ENCODE data around the gene KCTD16. TPM values are rescaled to one million over a fixed set of nuclear protein-coding genes. Genes with fewer than 3 reads are reported as not detected.

The KCTD16 gene
- total and polyA plus RNA-seq, 8 donors = 0.57 to 6.6 (median 3.2) TPM

- Histone ChIP-seq H3K9me3 (no peaks in the 10 kb centered on the region), H3K36me3 (no peaks in the 10 kb centered on the region), H3K4me1 (peaks cover 0 to 4% (median 1%) of the 10 kb centered on the region in 3 donors), H3K4me3 (no peak overlapping the region), H3K27me3 (no peaks in the 10 kb centered on the region), H3K27ac (no peak overlapping the region)
- no peak for ATAC-seq
- intact Hi-C loops (cut with DNase I) = no loop called here
- FAIRE-seq = no peak
- 66 to 84% methylated on average over 2 of the region's 2 CpGs for WGBS, 2 donors
- no peak for TF ChIP-seq CTCF (IDR thresholded peaks at IDR 0.05)
- DNase-seq = no peak
These were observed 89.4 kb downstream of the KCTD16 start for GRCh38 chr5:144260121-144260520.

GRCh38 chr5:144265643-144266247, 95.1 kb downstream of the KCTD16 start:
- WGBS, 2 donors = 45 to 51% methylated on average over 3 of the region's 3 CpGs
- no peak for TF ChIP-seq CTCF (IDR thresholded peaks at IDR 0.05)
- peaks cover 7 to 15% (median 15%) of the 10 kb centered on the region in 3 donors for H3K4me1 ChIP-seq
- no peaks in the 10 kb centered on the region for H3K9me3 ChIP-seq
- no peak for FAIRE-seq
- peak overlapping the region in 2 of 4 donors; percentile 40 to 45 for H3K27ac ChIP-seq
- peak; percentile 47 to 73 (median 64) for ATAC-seq
- DNase-seq = no peak
- H3K27me3 ChIP-seq = no peaks in the 10 kb centered on the region
- peak overlapping the region in 1 of 4 donors; percentile 4 for H3K4me3 ChIP-seq
- no peaks in the 10 kb centered on the region for H3K36me3 ChIP-seq
- intact Hi-C loops (cut with DNase I) = no loop called here

GRCh38 chr5:144267961-144268513, 97.4 kb downstream of the KCTD16 start:
- H3K27me3 ChIP-seq = no peaks in the 10 kb centered on the region
- WGBS, 2 donors = 47 to 52% methylated on average over 4 of the region's 4 CpGs
- H3K36me3 ChIP-seq = no peaks in the 10 kb centered on the region
- peaks cover 8 to 15% (median 15%) of the 10 kb centered on the region in 3 donors for H3K4me1 ChIP-seq
- no peak for TF ChIP-seq CTCF (IDR thresholded peaks at IDR 0.05)
- no peaks in the 10 kb centered on the region for H3K9me3 ChIP-seq
- peak in 3 of 4 donors; percentile 54 to 70 (median 58) for ATAC-seq
- H3K4me3 ChIP-seq = peak overlapping the region in 1 of 4 donors; percentile 3
- no peak overlapping the region for H3K27ac ChIP-seq
- peak in 1 of 6 donors; percentile 20 for DNase-seq
- intact Hi-C loops (cut with DNase I) = no loop called here
- no peak for FAIRE-seq

GRCh38 chr5:144273232-144274027, 102.8 kb downstream of the KCTD16 start:
- WGBS, 2 donors = 93 to 94% methylated on average over 2 of the region's 2 CpGs
- peaks cover 0 to 4% (median 0%) of the 10 kb centered on the region in 3 donors for H3K4me1 ChIP-seq
- no peak overlapping the region for H3K4me3 ChIP-seq
- H3K27ac ChIP-seq = no peak overlapping the region
- no peaks in the 10 kb centered on the region for H3K27me3 ChIP-seq
- DNase-seq (no peak), ATAC-seq (no peak), FAIRE-seq (peak; percentile 26)
- H3K36me3 ChIP-seq = no peaks in the 10 kb centered on the region
- TF ChIP-seq CTCF (IDR thresholded peaks at IDR 0.05) = no peak
- intact Hi-C loops (cut with DNase I) = no loop called here
- H3K9me3 ChIP-seq = no peaks in the 10 kb centered on the region
